Endothelial cell of umbilical vein (primary cell): ENCODE data around the gene CHST14. TPM values are rescaled to one million over a fixed set of nuclear protein-coding genes. Genes with fewer than 3 reads are reported as not detected.

Experiments
- BruUV-seq: library from RNA; stranded (reverse); fragments of 400-500 nt; replicated peaks from 2 replicates; lab custom pipeline; 2021; lab: Mats Ljungman, UMichigan
- CTCF ChIA-PET: fragments of 300-600, 350-600 bp; sonication (Branson Sonifier 250); formaldehyde crosslinking; loops from one replicate; lab custom pipeline; 2021; ENCODE audit warnings: antibody characterized with exemption, inconsistent platforms; lab: Charles Lee
- POLR2A ChIA-PET: fragments of 300-600, 350-600 bp; sonication (Branson Sonifier 250); formaldehyde crosslinking; loops from one replicate; lab custom pipeline; 2021; ENCODE audit warnings: antibody characterized with exemption, inconsistent platforms; lab: Charles Lee
- DNase-seq: peaks from one replicate; pipeline ENCODE4 v3.0.0-alpha.2; 2011; ENCODE audit warnings: low read depth, low spot score
- FAIRE-seq: peaks from 2 replicates; lab custom pipeline; 2011; peaks lifted over from hg19 to GRCh38; lab: Jason Lieb, UNC
- H2AFZ ChIP-seq: 2 replicates; pipeline ENCODE4 v1.6.0; 2012; ENCODE audit warnings: low read depth, low read length, control low read depth, inconsistent platforms
- H3K27ac ChIP-seq: 2 replicates; pipeline ENCODE4 v1.5.1; 2011; ENCODE audit warnings: low read depth, mild to moderate bottlenecking, control low read depth, low read length, moderate library complexity; ENCODE audit not compliant: insufficient read depth
- H3K27me3 ChIP-seq, 2 experiments: 2 replicates each; pipeline versions ENCODE4 v1.6.0 to v1.6.1; 2011; ENCODE audit warnings: low read length in 2 of 2, mixed read lengths in 1 of 2; ENCODE audit not compliant: control insufficient read depth in 2 of 2, insufficient read depth in 2 of 2
- H3K36me3 ChIP-seq, 2 experiments: 2 replicates in 1 of 2; 3 replicates in 1 of 2; pipeline ENCODE4 v1.5.1; 2011; ENCODE audit warnings: low read length in 2 of 2, mild to moderate bottlenecking in 1 of 2, moderate library complexity in 1 of 2; ENCODE audit not compliant: control insufficient read depth in 2 of 2, insufficient read depth in 2 of 2; ENCODE audit errors: extremely low read depth in 1 of 2
- H3K4me1 ChIP-seq: 3 replicates; pipeline ENCODE4 v1.5.1; 2011; ENCODE audit warnings: mild to moderate bottlenecking, low read length; ENCODE audit not compliant: control insufficient read depth, insufficient read depth; ENCODE audit errors: extremely low read depth
- H3K4me2 ChIP-seq: 2 replicates; pipeline ENCODE4 v1.6.1; 2011; ENCODE audit warnings: low read length, control low read depth, mixed read lengths; ENCODE audit not compliant: insufficient read depth
- H3K4me3 ChIP-seq, 3 experiments: fragments of 200-600 bp in 1 of 3; sonication (generic), shearing (Covaris generic) in 1 of 3; replicated peaks in 1 of 3; 2 replicates each; pipeline ENCODE4 v1.5.1; 2011 to 2016; ENCODE audit warnings: control low read depth in 3 of 3, low read length in 3 of 3, mild to moderate bottlenecking in 2 of 3, inconsistent platforms in 1 of 3, low read depth in 1 of 3, moderate library complexity in 1 of 3; ENCODE audit not compliant: insufficient read depth in 1 of 3
- H3K79me2 ChIP-seq: 2 replicates; pipeline ENCODE4 v1.6.0; 2012; ENCODE audit warnings: low read length, inconsistent platforms; ENCODE audit not compliant: control insufficient read depth, insufficient read depth
- H3K9ac ChIP-seq: replicated peaks from 2 replicates; pipeline ENCODE3; 2011; ENCODE audit warnings: low read length, control low read depth; ENCODE audit not compliant: insufficient read depth; ENCODE audit errors: extremely low read depth
- H3K9me1 ChIP-seq: replicated peaks from 3 replicates; pipeline ENCODE4 v1.6.0; 2011; ENCODE audit warnings: mild to moderate bottlenecking, low read length; ENCODE audit not compliant: control insufficient read depth, insufficient read depth; ENCODE audit errors: extremely low read depth
- H3K9me3 ChIP-seq: replicated peaks from 2 replicates; pipeline ENCODE4 v1.5.1; 2012; ENCODE audit warnings: low read length, inconsistent platforms; ENCODE audit not compliant: control insufficient read depth, insufficient read depth
- H4K20me1 ChIP-seq: replicated peaks from 2 replicates; pipeline ENCODE3; 2011; ENCODE audit warnings: mild to moderate bottlenecking, low read length; ENCODE audit not compliant: control insufficient read depth, insufficient read depth; ENCODE audit errors: extremely low read depth
- EZH2 ChIP-seq: IDR thresholded peaks from 2 replicates; pipeline ENCODE4 v1.6.1; 2012; ENCODE audit warnings: borderline replicate concordance, low read depth, mild to moderate bottlenecking, moderate library complexity, low read length, inconsistent platforms; ENCODE audit not compliant: severe bottlenecking
- FOS ChIP-seq: IDR thresholded peaks from 2 replicates; pipeline ENCODE4 v1.6.1; 2011; ENCODE audit warnings: mild to moderate bottlenecking, low read length, moderate library complexity, borderline replicate concordance; ENCODE audit not compliant: insufficient read depth
- GATA2 ChIP-seq: IDR thresholded peaks from 2 replicates; pipeline ENCODE4 v1.7.0; 2011; ENCODE audit warnings: low read depth, mild to moderate bottlenecking, moderate library complexity, mixed read lengths, low read length; ENCODE audit not compliant: insufficient read length, insufficient read depth
- JUN ChIP-seq: IDR thresholded peaks from 2 replicates; pipeline ENCODE4 v1.6.1; 2011; ENCODE audit warnings: borderline replicate concordance, low read depth; ENCODE audit not compliant: insufficient read length, insufficient read depth
- MYC ChIP-seq: IDR thresholded peaks from one replicate; pipeline ENCODE4 v1.6.1; 2011; ENCODE audit warnings: mild to moderate bottlenecking, low read depth, low read length
- POLR2A ChIP-seq: IDR thresholded peaks from 2 replicates; pipeline ENCODE4 v1.6.1; 2012; ENCODE audit warnings: low read depth, mild to moderate bottlenecking, control low read depth, low read length
- POLR2AphosphoS5 ChIP-seq: IDR thresholded peaks from 2 replicates; pipeline ENCODE4 v1.6.1; 2012; ENCODE audit warnings: low read depth, mild to moderate bottlenecking, control low read depth, low read length, moderate library complexity; ENCODE audit not compliant: insufficient read depth
- dilution Hi-C: fragments of 300-500 bp; cut with MboI; formaldehyde crosslinking; loops from one replicate; pipeline ENCODE4 v1.15.0; 2019; ENCODE audit warnings: low sequenced_read_pairs; ENCODE audit not compliant: extremely low pct_ligation_motif_present
- intact Hi-C: fragments of 100-400 bp; cut with micrococcal nuclease; formaldehyde crosslinking; loops from one replicate; pipeline ENCODE4 v1.10.0; 2022
- polyA plus RNA-seq, 4 experiments: library from polyadenylated mRNA; depleted of rRNA in 3 of 4; stranded (reverse) in 3 of 4; unstranded in 1 of 4; fragments of >200 nt; gene quantifications; 2 replicates each; pipeline versions ENCODE4 v1.2.1 to v1.2.3, GENCODE V29; 2011 to 2012; ENCODE audit warnings: missing spikeins in 1 of 4
- total RNA-seq: library from RNA; stranded (reverse); gene quantifications from 2 replicates; pipeline ENCODE4 v1.2.3, GENCODE V29; 2021
- TF ChIP-seq, protein P1 (sequence below): IDR thresholded peaks from 2 replicates; pipeline ENCODE4 v1.6.1; 2011; ENCODE audit not compliant: insufficient read depth, insufficient read length
- TF ChIP-seq, protein P2 (sequence below), 2 donors: IDR thresholded peaks; 1 replicate in 1 of 2; 2 replicates in 1 of 2; pipeline ENCODE4 v1.5.1; 2011; ENCODE audit warnings: low read length in 2 of 2, mild to moderate bottlenecking in 2 of 2, moderate library complexity in 2 of 2, control low read depth in 1 of 2, inconsistent platforms in 1 of 2, low read depth in 1 of 2; ENCODE audit not compliant: insufficient read depth in 1 of 2; ENCODE audit errors: extremely low read depth in 1 of 2

Gene CHST14
- total and polyA plus RNA-seq, 2 donors (not counting 3 experiments of a cell fraction or from before 2014, with no cell fraction given): 35.1 to 49.2 TPM

DNA sequence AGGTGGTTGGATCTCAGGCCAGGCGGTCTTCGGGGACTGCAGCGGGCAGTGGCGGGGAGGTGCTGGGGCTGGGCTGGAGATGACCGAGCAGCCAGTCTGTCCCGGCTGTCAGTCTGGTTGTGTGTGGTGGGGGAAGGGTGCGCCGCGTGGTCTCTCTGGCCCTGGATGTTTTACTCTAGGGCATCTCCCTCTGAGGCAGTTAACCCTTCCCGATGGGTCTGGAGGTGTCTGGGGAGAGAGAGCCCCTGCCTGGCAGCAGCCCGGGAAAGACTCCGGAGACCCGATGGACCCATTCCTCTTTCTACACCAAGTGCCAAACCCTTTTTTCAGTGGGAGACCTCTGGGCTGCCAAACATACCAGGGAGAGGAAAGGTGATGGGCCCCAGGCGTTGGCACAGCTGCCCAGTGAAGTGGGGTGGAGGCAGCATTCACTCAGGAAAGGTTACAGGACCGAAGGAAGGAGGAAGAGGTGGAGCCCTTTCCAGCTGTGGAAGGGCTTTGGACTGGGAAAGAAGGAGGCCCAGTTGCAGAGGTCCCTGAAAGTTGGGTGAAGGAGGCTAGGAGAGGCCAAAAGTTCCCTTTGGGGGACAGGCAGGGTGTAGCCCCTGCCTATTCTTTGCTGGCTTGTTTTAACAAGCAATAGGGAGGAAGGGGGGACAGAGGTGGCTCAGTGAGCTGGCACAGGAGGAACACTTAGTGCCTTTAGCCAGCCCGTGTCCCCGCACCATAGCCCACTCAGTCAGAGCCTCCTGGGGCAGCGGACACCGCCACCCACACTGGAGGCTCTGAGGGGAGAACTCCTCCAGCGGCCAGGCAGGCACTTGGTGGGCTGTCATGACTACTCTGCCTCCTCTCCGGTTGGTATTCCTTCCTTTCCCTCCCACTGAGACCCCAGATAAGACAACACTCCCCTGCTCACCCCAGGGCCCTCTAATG, 32.8 kb upstream of the CHST14 start:
- peaks cover 64 to 70% of the 10 kb centered on the region in 2 experiments for H3K27me3 ChIP-seq
- no peak overlapping the region for H3K27ac ChIP-seq
- no TSS peak for BruUV-seq
- no peaks in the 10 kb centered on the region for H3K9me3 ChIP-seq
- H3K4me1 ChIP-seq: peaks cover 6% of the 10 kb centered on the region
- FAIRE-seq (no peak), DNase-seq (no peak)
- ChIA-PET POLR2A (no interaction called here), CTCF (no interaction called here)
- H3K4me2 ChIP-seq: no peak overlapping the region
- peaks cover 2% of the 10 kb centered on the region for H4K20me1 ChIP-seq
- TF ChIP-seq EZH2: no peak
- TF ChIP-seq JUN: no peak
- no peak for TF ChIP-seq FOS
- TF ChIP-seq, protein P1, sequence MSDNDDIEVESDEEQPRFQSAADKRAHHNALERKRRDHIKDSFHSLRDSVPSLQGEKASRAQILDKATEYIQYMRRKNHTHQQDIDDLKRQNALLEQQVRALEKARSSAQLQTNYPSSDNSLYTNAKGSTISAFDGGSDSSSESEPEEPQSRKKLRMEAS: no peak
- no peak for TF ChIP-seq POLR2A
- no peak for TF ChIP-seq POLR2AphosphoS5
- TF ChIP-seq MYC: no peak
- TF ChIP-seq, protein P2, sequence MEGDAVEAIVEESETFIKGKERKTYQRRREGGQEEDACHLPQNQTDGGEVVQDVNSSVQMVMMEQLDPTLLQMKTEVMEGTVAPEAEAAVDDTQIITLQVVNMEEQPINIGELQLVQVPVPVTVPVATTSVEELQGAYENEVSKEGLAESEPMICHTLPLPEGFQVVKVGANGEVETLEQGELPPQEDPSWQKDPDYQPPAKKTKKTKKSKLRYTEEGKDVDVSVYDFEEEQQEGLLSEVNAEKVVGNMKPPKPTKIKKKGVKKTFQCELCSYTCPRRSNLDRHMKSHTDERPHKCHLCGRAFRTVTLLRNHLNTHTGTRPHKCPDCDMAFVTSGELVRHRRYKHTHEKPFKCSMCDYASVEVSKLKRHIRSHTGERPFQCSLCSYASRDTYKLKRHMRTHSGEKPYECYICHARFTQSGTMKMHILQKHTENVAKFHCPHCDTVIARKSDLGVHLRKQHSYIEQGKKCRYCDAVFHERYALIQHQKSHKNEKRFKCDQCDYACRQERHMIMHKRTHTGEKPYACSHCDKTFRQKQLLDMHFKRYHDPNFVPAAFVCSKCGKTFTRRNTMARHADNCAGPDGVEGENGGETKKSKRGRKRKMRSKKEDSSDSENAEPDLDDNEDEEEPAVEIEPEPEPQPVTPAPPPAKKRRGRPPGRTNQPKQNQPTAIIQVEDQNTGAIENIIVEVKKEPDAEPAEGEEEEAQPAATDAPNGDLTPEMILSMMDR (IDR thresholded peaks at IDR 0.05; ENCODE audit: extremely low read depth in 1 of 2, insufficient read depth in 1 of 2, low read depth in 1 of 2, low read length in 2 of 2): no peak
- TF ChIP-seq GATA2: no peak
- intact Hi-C loops (no loop called here), dilution Hi-C loops (no loop called here)
- H3K9ac ChIP-seq: no peak overlapping the region
- peaks cover 6% of the 10 kb centered on the region for H3K79me2 ChIP-seq
- no peaks in the 10 kb centered on the region for H3K36me3 ChIP-seq
- H2AFZ ChIP-seq: no peak overlapping the region
- no peak overlapping the region for H3K4me3 ChIP-seq
- H3K9me1 ChIP-seq: no peaks in the 10 kb centered on the region
